ENCODE measurements around the gene TUT4.

The TUT4 gene

DNA sequence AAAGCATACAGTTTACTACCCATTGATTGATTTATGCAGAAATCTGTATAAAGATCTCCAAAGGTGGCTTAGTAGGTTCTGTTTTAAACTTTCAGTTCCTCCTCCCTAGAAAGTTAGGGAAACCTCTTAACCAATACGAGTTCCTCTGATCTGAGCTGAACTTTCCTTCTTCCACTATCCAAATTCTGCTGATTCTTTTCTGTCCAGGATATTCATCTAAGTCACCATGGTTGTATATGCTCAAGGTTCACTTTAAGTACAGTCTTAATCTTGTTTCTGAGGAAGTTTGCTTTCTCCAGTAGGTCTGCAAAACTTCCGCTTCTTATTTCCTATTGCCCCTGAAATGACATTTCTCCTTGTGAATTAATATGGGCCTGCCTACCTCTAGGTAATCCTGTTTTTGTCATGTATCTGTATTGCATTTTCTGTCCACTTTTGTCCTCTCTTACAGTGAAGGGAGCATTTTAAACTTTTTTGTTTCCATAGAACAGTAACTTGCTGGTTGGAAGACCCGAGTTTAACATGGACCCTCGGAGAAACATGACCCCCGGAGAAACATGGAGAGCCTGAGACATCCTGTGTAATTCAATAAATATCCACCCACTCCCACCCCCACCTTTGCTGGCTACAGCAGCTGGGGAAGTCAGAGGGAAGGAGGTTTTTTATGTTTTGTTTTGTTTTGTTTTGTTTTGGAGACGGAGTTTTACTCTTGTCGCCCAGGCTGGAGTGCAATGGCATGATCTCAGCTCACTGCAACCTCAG lies 16.7 kb upstream of the TUT4 start:
- no peak for DNase-seq

DNA sequence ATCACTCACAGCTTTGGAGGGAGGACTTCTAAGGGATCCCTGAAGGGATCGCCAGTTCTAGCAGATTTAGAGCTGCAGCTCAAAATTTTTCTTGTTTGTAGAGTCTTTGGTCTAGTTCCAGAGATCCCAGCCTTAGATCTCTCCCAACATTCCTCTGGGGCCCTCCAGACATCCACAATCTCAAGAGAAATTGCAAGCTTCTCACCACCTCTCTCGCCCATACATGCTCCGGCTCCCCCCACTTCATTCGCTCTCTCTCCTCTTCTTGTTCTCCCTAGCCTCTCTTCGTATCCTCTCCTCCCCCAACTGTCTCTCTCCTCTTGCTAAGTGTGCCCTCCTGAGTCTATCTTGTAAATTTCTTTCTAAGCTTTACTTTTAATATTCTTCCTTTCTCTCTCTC lies 15.1 kb upstream of the TUT4 start:
- DNase-seq = no peak

DNA sequence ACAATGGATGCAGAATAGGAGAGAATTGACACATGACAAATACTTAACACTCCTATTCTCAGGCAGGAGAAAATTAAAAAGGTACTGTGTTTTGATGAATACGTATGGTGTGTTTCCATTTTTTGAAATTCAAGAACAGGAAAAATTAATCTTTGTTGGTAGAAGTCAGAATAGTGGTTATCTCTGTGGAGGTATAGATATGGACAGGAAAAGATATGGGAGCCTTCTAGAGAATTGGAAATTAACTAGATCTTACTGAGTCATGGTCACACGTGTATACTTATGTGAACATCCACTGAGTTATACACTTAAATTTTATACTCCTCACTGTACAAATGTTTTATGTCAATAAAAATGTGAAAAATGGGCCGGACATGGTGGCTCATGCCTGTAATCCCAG lies 9.9 kb upstream of the TUT4 start:
- no peak for DNase-seq

DNA sequence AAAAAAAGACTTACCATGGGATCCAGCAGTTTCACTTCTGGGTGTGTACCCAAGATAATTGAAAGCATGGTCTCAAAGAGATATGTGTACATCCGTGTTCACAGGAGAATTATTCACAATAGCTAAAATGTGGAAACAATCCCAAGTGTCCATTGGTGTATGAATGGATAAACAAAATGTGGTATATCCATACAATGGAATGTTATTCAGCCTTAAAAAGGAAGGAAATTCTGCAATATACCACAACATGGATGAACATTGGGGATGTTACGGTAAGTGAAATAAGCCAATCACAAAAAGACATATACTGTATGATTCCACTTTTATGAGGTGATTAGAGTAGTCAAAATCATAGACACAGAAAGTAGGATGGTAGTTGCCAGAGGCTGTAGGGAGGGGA lies 7.0 kb upstream of the TUT4 start:
- DNase-seq = no peak

DNA sequence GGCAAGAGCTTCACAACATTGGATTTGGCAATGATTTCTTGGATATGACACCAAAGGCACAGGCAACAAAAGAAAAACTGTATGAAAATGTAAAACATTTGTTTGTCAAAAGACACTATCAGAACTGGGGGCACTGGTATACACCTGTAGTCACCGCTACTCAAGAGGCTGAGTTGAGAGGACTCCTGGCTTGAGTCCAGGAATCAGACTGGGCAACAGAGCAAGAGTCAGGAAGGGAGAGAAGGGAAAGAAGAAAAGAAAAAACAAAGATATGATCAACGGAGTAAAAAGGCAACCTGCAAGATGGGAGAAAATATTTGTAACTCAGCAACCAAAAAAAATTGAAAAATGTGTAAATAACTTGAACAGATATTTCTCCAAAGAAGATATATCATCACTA lies 6.0 kb upstream of the TUT4 start:
- DNase-seq = peak; percentile 4

DNA sequence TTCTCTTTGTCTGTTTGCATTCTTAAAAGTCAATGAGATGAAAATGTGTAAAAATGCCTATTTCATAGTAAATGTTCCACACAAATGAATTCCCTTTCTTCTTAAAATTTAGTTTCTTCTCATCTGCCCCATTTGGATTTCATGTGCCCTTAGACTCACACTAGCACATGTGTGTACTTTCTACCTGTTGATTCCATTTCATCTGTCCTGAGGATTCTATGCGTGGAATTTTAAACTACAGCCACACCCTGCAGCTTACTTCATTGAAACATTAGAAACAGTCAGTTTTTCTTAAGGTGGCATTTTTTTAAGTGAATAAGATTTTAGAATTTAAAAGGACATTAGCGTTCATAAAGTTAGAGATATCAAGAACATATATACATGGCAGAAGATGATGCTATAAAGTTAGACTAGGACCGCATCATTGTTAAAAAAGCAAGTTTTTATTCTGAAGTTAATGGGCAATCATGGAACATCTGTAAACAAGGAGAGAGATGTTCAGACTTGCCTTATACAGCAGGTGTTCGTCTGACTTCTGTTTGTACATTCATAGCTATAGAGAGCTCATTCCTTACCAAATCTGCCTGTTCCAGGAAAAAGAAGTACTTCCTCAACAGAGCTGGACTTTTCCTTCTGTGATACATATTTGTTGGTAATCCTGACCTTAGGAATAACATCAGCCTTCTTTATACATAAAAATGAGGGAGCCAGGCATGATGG lies 3.9 kb upstream of the TUT4 start:
- DNase-seq = no peak

DNA sequence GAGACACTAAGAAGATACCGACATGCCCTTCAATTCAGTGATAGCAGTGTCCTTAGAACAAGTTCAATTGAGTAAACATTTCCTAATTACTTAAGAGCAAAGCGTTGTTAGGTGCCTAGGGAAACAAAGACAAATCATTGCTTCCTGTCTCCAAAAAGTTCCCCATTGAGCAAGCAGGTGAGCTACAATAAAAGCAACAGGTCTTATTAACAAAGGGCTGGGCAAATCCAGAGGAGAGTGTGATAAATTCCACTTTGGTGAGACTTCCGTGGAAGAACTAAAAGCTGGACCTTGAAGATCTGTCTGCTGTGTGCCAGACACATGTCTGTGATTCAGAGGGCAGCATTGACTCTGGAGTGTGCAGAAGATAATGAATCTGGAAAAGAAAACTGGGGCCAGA lies 1.9 kb upstream of the TUT4 start:
- DNase-seq = no peak

DNA sequence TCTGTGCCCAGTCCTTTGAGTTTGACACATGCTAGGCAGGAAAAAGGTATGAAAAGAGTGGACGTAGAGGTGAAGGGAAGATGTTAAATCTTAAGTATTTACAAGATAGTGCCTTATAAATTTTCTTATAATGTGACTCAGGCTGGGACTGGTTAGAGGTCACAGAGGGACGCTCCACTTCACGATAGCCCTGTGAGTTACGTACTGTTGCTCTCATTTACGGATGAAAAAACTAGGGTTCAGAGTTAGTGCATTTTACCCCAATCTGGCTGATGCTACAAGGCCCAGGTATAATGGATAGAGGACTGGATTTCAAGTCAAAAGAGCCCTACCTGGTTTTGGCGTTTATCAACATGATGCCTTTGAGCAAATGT lies 1.4 kb upstream of the TUT4 start:
- DNase-seq = no peak

DNA sequence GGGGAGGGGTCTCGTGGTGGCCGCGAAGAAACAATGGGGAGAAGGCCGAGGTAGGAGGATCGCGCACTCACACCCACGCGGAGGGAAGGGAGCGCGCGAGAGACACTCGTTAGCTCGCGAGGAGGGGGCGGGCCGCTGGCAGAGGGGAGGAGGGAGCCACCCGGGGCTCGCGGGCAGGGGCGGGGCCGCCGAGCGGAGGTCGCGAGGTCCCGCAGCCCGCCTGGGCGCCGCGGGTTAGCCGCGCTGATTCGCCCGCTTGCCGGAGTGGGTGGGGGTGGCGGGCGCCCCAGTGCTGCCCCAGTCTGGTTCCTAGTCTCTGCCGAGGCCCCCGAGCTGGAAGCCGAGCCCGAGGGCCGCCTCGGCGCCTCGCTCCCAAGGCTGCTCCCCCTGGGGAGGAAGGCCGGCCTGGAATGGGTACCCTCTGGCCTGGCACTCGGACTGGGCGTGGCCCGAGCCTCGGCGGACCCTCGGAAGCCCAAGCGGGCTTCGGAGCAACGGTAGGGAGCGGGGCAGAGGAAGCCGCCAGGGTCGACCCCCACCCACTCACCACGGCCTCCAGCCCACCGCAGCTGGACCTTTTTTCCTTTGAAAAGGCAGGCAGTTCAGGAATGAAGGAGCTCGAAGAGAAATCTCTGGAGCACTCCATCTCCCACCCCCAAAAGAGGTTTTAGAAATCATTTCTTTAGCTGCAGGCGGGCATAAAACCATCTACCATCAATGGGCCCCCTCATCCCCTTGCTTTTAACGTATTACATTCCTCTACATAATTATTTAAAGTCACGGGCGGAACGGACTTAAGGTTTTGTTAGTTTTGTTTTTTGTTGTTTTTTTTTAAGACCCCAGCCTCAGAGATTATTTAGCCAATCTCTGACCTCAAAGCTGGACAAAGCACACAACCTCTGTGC lies 722 bp upstream of the TUT4 start:
- DNase-seq = peak; percentile 71

DNA sequence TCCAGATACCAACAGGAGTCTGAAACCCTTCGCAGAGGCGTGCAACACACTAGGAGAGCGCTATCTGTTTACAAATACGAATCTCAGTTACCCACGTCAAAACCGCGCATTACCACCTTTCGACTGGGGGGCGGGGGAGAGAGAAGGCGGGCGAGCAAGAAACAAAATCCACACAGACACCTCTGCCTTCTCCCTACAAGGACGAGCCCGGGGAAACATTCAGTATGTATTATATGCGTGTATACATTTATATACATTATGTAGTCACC lies 722 bp downstream of the TUT4 start:
- DNase-seq = peak; percentile 29

DNA sequence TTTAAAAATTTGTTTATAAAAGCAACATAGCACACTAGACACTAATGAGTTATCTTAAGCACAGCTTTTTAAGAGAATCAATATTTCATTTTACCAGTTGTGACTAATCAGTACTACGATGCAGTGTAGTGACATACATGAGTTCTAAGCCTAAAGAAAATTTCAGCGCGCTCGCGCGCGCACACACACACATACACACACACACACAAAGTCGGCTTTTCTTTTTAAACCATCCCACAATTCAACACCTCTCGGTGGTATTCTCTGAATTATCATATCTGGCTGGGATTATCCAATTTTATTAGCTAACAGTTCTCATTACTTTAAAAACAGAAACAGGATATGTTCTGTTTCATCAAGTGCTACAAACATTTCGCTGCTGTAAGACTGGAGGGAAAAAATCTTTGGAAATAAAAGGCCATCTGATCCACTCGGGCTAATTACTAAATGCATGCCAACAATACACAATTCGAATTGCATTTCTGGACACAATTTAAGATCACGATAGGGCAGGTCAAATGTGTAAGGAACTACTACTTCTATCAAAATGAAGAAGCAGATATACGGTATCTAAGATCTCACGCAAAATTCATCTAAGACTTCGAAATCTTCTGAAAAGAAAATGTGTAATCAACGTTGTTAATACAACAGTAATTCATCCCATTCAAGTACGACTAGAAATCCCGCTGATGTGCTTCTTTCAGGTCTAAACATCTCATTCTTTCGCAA lies 1.2 kb downstream of the TUT4 start:
- no peak for DNase-seq

DNA sequence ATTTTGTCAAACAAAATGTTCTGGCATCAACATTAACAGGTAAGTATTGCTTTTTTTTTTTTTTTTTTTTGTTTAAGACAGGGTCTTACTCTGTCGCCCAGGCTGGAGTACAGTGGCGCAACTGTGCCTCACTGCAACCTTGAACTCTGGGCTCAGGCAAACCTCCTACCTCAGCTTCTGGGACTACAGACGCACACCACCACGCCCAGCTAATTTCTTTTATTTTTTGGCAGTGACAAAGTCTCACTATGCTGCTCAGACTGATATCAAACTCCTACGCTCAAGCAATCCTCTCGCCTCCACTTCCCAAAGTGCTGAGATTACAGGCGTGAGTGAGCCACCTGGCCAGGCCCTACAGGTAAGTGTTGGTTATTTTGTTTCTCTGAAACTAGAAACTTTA lies 2.4 kb downstream of the TUT4 start:
- no peak for DNase-seq

DNA sequence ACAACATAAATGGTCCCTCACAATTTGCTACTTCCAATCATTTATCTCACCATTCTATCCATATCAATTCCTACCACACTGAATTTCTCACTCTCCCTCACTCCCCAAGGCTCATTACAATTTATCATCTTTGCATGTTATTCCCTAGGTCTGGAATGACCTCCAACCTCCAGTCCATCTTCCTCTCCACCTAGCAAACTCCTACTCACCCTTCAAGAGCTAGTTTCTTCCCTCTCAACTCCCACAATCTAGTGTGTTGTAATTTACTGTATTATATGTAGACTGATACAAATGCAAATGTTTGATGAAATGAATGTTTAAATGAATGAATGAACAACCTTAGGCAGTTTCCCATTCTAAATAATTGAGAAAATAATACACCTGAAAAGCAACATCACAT lies 3.6 kb downstream of the TUT4 start:
- no peak for DNase-seq

DNA sequence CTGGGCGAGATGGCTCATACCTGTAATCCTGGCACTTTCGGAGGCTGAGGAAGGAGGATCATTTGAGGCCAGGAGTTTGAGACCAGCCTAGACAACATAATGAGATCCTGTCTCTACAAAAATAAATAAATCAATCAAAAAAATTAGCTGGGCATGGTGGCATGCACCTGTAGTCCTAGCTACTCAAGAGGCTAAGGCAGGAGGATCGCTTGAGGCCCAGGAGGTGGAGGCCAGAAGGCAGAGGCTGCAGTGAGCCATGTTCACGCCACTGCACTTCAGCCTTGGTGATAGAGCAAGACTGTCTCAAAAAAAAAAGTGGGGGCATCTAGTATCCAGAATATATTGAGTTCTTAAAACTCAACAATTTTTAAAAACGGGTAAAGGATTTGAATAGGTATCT lies 6.0 kb downstream of the TUT4 start:
- DNase-seq = no peak

DNA sequence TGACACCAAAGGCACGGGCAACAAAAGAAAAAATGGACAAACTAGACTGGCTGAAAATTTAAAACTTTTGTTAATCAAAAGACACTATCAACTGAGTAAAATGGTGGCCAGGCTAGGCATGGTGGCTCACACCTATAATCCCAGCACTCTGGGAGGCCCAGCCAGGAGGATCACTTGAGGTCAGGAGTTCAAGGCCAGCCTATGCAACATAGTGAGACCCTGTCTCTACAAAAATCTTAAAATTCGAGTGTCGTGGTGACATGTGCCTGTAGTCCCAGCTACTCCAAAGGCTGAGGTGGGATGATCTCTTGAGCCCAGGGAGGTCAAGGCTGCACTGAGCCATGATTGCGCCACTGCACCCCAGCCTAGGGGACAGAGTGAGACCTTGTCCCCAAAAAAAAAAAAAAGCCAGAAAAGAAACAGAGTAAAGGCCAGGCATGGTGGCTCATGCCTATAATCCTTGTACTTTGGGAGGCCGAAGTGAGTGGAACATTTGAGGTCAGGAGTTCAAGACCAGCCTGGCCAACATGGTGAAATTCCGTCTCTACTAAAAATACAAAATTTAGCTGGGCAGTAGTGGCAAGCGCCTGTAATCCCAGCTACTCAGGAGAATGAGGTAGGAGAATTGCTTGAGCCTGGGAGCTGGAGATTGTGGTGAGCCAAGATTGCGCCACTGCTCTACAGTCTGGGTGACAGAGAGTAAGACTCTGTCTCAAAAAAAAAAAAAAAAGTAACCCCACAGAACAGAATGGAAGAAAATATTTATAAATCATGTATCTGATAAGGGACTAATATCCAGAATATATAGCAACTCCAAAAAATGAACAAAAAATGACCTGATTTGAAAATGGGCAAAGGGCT lies 8.0 kb downstream of the TUT4 start:
- DNase-seq = no peak

DNA sequence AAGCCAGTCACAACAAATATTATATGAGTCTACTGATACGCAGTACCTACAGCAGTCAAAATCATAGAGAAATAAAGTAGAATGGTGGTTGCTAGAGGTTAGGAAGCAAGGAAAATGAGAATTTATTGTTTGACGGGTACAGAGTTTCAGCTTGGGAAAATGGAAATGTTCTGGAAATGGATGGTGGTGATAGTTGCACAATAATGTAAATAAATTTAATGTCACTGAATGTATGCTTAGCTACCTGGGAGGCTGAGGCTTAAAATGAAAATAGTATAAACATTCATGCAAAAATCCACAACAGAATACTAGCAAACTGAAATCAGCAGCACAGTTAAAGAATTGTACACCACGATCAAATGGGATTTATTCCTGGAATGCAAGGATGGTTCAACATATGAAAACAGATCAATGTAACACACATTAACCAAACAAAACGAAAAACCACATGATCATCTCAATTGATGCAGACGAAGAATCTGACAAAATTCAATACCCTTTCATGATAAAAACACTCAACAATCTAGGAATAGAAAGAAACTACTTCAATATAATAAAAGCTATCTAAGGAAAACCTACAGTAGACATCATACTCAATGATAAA lies 10.7 kb downstream of the TUT4 start:
- DNase-seq = no peak

DNA sequence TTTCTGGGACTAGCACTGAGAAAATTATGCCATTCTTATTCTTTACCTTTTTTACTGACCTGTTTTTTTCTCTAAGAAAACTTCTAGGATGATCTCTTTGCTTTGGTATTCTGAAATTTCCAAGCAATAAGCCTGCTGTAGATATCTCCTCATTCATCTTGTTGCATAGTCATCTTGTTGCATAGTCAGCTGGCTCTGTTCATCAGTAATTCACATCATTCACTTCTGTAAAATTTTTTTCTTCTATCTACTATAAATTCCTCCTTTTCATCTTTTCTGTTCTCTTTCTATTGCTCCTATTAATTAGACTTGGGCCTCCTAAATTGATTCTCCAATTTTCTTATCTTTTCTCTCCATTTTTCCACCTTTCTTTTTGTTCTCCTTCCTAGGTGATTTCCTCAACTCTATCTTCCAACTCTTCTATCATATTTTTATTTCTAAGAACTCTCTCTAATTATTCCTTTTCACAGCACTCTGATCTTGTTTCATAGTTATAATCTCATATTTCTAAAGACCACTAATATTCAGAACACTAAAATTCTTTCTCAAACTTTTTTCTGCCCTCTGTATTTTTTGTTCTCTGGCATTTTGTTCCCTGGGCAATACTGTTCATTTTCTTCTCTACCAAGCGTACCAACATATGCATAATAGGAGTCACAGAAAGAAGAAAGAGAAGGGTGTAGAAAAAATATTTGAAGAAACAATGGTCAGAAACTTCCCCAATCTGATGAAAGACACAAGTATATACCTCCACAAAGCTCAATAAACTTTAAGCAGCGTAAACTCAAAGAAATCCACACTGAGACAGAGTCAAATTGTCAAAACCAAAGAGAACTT lies 17.7 kb downstream of the TUT4 start:
- DNase-seq = no peak

DNA sequence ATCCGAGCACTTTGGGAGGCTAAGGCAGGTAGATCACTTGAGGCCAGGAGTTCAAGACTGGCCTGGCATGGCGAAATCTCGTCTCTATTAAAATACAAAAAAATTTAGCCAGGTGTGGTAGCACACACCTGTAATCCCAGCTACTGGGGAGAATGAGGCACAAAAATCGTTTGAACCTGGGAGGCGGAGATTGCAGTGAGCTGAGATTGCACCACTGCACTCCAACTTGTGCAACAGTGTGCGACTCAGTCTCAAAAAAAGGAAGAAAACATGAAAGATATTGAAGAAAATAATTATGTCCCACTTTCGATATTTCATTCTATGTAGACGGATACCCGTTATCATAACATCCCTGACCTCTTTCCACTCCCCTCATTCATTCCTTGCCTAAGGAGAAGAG lies 19.2 kb downstream of the TUT4 start:
- DNase-seq = no peak

DNA sequence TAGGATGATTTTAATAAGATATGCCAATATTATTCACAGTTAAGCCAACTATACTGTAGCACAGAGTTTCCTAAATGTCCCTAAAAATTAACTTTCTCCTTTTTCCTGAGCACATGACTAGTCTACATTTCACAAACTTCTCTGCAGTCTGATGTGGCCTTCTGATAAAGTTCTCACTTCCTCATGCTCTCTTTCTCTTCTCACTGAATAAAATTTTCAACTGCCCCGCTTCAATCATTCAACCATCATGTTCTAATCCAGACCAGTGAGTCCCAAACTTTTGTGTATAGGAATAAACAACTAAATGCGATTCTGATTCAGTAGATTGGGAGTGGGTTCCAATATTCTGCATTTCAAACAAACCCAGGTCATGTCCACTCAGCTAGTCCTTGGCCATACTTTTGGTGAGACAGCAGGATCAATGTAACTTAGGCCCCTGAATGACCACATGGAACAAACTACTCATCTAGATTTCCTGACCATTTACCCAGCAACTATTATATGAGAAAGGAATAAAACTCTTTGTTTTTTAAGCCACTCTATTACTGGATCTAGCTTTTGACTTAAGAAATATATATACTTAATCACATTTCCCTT lies 20.1 kb downstream of the TUT4 start:
- no peak for DNase-seq

DNA sequence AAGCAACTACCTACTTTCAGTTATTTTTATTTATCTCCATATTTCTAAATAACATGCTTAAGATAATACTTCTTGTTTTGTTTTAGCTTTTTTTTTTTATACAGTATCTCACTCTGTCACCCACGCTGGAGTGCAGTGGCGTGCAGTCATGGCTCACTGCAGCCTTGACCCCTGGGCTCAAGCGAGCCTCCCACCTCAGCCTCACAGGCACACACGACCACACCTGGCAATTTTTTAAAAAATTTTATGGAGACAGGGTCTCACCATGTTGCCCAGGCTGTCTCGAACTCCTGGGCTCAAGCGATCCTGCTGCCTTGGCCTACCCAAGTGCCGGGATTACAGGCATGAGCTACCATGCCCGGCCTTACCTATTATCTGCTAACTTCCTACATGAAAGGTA lies 20.6 kb downstream of the TUT4 start:
- no peak for DNase-seq

Data from NCI-H1092 treated with DMSO at 0.1 percent for 48 hours (cell line).